ENCODE data around the gene ANKRD55.
A peak's percentile ranks its signal among the peaks of the same experiment; 100 is the strongest.
"Not testable (repeated sequence)": the region's sequence is repeated elsewhere in the genome, so short reads cannot be mapped to it uniquely, and the experiment has no call there.

ANKRD55 gene

DNA sequence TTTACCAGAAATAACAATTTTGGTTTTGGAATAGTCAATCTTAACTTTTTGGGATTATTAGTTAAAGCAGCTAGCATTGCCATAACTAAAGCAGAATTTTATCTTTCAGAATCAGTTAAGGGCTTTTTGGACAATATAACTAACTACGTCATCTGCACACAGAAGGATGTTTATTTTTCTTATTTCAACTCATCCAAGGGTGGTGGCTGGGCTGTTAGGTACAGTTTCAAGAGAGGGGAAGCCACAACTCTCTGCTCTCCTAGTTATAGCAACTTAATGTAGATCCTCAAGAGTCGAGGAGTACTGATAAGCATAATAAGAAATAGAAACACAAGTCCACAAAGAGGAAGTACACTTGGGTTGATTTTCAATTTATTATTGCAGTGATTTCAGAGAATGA is 65.6 kb downstream of the ANKRD55 start:
- DNase-seq = no peak

DNA sequence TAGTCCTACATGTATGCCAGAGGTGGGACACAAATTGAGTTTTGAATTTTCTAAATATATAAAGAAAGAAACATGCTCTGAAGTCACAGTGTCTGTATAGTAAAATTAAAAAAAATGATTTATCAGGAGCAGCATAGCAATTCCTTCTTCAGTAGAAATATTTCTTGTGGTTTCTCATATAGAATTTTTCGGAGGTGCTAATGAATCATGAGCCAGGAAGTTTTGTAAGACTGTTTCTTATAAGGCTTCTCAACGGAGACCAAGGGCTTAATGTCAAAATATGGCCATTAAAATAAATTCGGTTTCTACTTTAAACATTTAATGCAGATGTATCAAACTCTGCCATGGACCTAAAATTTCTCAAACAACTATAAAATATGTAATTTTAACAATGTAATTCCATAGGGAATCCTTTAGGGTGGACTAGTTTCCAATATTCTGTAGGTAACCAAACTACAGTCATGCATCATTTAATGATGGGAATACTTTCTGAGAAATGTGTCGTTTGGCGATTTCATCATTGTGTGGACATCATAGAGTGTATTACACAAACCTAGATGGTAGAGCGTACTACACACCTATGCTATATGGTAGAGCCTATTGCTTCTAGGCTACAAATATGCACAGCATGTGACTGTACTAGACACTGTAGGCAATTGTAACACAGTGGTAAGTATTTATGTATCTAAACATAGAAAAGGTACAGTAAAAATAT is 66.3 kb downstream of the ANKRD55 start:
- DNase-seq = peak in 2 of 4 experiments; percentile 47 to 52

DNA sequence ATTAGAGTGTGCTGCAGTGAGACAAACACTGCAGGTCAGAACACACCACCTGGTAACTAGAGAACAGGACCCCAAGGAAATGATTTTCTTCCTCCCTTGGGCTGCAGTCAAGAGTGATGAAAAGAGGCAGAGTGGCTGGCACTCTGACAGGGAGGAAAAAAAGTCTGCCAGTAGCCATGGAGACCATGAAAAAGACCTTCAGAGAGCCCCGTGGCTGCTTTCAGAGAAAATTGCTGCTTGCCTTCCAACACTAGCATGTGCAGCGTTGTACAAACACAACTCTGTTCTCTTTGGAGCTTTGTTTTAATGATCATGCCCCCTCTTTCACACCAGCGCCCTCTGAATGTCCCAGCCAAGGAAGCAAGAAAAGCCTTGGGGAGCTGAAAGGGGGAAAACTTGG is 68.8 kb downstream of the ANKRD55 start:
- no peak for DNase-seq

DNA sequence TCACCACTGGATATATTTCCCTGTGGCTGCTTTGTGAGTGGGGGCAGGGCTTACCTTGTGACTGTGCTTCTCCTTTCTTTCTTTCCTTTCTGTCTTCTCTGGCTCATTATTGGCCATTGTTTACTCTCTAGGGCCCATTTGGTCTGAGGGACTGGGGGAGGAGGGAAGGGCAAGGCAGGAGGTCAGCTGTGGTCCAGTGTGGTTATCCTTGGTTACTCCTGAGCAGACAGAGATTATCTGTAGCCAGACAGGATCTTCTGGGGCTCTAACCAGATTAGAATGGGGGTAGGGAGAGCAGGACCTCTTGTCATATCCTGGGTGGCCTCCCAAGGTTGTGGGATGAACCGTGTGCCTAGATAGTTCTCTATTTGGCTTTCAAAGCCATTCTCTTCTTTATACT is 71.2 kb downstream of the ANKRD55 start:
- peak in 3 of 4 experiments; percentile 30 to 45 (median 44) for DNase-seq

GRCh38 chr5:56161439-56161823 is 71.7 kb downstream of the ANKRD55 start:
- DNase-seq = peak in 2 of 4 experiments; percentile 25 to 33

- DNase-seq = no peak
These were observed 72.2 kb downstream of the ANKRD55 start for GRCh38 chr5:56160723-56161438.

GRCh38 chr5:56159521-56159947 is 73.6 kb downstream of the ANKRD55 start:
- DNase-seq = peak; percentile 77 to 90 (median 85)

DNA sequence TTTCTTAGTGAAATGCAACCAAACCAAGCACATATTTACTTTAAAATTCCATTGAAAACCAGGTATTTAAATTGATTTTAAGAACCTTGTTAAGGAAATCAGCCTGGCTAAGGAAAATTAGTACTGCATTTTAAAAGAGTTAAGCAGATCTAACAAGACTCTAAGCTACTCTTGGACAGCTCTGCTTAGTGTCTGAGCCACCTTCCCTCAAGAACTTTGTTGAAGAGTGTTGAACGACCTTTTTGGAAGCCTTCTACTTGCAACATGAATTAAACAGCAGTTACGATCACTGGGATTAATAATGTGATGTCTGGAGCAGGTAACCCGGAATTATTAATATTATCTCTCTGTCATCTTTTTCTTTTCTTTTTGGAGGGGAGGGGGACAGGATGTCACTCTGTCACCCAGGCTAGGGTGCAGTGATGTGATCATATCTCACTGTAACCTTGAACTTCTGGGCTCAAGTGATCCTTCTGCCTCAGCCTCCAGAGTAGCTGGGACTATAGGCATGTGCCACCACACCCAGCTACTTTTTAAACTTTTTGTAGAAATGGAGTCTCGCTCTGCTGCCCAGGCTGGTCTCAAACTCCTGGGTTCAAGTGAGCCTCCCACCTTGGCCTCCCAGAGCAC is 74.7 kb downstream of the ANKRD55 start:
- no peak for DNase-seq

GRCh38 chr5:56157191-56157621 is 75.9 kb downstream of the ANKRD55 start:
- not testable (repeated sequence) for DNase-seq

GRCh38 chr5:56156585-56157190 is 76.4 kb downstream of the ANKRD55 start:
- DNase-seq = peak; percentile 52 to 80 (median 74)

GRCh38 chr5:56155992-56156584 is 77.0 kb downstream of the ANKRD55 start:
- peak; percentile 88 to 95 (median 92) for DNase-seq

GRCh38 chr5:56154732-56155484 is 78.2 kb downstream of the ANKRD55 start:
- DNase-seq = peak; percentile 23 to 77 (median 57)

DNA sequence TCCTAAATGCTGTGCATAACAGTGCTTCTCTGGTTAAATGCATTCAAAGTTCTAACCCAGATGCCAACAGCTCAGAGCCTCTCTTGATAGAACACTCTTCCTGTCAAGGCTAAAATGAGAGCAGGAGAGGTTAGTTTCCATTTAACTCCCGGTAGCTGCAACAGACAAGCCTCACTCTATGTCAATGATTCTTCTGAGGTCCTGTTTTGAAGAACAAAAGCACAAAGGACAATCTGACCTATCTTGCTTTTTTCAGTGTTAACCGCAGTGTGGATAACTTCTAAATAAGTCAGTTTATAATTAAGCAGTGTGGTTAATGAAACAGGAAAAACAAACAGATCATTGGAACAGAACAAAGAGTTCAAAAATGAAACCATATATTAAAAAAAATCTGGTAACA is 80.7 kb downstream of the ANKRD55 start:
- no peak for DNase-seq

GRCh38 chr5:56150756-56151155 is 82.4 kb downstream of the ANKRD55 start:
- not testable (repeated sequence) for DNase-seq

DNA sequence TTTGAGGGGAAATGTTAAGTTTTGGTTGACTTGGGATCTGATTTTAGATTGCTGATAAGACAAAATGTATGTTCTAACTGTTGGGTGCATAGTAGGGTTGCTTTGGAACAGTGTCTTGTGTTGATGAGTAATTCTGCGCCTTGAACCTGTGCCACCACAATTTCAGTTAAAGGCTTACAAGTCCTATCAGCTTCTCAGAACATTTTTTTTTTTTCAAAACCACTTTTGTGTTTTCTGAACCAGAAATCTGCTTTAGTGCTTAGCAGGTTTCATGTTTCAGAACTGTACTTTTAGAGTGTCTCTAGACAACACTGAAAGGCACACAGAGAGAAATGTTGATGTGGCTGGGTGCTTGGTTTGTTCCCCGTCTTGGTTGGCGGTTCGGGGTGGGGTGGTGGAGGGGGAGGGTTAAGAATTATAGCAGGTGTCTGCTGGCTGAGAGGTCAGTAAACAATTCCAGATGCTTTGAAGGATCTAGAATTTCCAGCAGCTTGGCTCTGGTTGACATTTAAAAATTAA is 84.6 kb downstream of the ANKRD55 start:
- no peak for DNase-seq

GRCh38 chr5:56147659-56148230 is 85.4 kb downstream of the ANKRD55 start:
- DNase-seq = peak; percentile 53 to 70 (median 60)

DNA sequence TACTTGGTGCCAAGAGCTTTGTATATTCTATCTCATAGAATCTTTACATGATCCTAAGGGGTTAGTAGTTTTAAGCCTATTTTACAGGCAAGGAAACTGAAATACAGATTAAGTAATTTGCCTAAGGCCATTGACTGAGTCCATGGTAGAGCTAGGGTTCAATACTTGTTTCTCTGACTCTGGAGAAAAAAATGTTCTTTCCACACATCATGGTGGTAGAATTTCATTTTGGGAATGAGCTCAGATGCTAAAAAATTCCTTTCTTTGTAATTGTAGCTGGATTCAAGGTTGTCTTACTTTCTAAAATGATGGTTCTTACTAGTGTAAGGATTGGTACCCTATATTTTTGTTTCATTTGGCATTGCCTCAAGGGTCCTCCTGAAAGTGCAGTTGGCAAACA is 86.0 kb downstream of the ANKRD55 start:
- DNase-seq = no peak

- no peak for DNase-seq
These were observed 86.5 kb downstream of the ANKRD55 start for GRCh38 chr5:56146674-56147073.

GRCh38 chr5:56145511-56145910 is 87.6 kb downstream of the ANKRD55 start:
- DNase-seq = peak; percentile 39 to 72 (median 58)

DNA sequence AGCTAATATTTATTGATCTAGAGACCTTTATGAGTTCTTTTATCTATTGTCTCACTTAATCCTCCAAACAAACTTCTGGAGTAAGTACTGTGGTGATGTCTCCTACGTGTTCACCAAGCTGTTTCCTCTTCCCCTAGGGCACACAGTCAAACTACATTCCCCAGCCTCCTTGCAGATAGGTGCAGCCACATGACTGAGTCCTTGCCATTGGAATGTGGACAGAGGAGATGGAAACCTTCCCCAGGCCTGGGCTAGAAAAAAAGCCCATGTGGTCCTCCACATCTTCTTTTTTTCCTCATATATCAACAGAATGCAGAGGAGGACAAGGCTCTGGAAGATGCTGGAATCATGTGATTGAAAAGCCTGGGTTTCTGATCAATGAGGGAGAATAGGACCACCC is 88.0 kb downstream of the ANKRD55 start:
- DNase-seq = peak in 1 of 4 experiments; percentile 21

DNA sequence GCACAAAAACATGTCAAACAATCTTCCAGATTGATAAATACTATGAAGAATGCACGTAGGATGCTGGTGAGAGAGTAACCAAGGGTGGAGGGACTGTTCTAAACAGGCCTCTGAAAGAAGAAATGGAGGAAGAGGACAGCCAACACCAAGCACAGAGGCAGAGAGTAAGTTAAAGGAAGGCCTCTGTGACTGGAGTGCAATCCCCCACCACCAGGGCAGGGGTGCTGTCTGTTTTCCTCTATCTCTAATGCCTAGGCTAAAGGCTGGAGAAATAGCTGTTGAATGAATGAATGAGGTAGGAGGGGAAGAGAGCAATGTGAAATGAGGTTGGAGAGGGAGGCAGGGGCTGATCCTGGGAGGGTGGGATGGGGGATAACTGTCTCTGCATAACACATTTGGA is 88.9 kb downstream of the ANKRD55 start:
- DNase-seq = no peak

All from suppressor macrophage (primary cell).